SK-N-MC (cell line): Measurements from ENCODE around the gene GAL3ST1.

ENCODE experiments used
- EZH2 ChIP-seq: fragments of 200-600 bp; sonication (generic); IDR thresholded peaks from one replicate; pipeline ENCODE4 v1.6.1; 2017; ENCODE audit warnings: antibody characterized with exemption
- FOXP2 ChIP-seq: optimal IDR thresholded peaks from 2 replicates; pipeline ENCODE3; 2011; ENCODE audit warnings: mild to moderate bottlenecking, moderate library complexity; ENCODE audit not compliant: insufficient read depth; ENCODE audit errors: extremely low read length, control extremely low read depth
- POLR2AphosphoS5 ChIP-seq: IDR thresholded peaks from 2 replicates; pipeline ENCODE4 v1.6.1; 2012; ENCODE audit warnings: mild to moderate bottlenecking, low read depth, low read length, borderline replicate concordance

DNA sequence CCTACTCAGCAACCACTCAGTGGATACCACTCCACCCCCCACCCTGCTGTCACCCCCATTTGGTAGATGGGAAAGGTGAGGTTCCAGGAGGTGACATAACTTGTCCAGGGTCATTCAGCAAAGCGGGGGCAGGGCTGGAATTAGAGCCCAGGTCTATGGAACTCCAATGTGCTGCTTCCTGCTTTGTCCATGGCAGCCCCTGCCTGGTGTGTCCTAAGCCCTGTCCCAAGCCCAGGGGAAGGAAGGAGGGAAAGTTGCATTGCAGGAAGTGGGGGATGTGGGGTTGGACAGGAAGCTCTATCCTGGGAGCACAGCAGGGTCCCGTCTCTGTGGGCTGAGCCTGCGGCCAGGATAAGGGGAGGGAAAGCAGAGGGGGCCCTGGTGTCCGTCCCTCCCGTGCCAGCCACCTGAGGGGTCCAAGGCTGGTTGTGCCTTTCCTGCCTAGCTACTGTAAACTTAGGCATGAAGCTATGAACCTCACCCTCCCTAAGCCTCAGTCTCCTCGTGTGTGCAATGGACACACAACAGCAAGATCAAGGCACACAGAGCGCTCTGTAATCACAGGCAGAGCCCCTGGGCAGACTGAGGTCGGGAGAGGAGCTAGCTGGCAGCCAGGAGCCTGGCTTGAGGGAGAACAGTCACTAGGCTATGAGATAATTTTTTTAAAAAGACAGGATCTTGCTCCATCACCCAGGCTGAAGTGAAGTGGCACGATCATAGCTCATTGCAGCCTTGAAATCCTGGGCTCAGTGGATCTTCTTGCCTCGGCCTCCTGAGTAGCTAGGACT lies 12.9 kb downstream of the GAL3ST1 start:
- TF ChIP-seq EZH2, result no peak
- TF ChIP-seq POLR2AphosphoS5, result no peak
- TF ChIP-seq FOXP2, result no peak
